HG02623 (cell line): ENCODE results near the gene TCERG1L.

ENCODE experiments used
- ATAC-seq: cut with Tn5 transposase; IDR thresholded peaks from one replicate; pipeline ENCODE4 v1.9.1; 2021; ENCODE audit warnings: moderate library complexity; ENCODE audit not compliant: unreplicated experiment

TCERG1L gene

GRCh38 chr10:131131726-131132591, 179.6 kb downstream of the TCERG1L start:
- ATAC-seq, result no peak

DNA sequence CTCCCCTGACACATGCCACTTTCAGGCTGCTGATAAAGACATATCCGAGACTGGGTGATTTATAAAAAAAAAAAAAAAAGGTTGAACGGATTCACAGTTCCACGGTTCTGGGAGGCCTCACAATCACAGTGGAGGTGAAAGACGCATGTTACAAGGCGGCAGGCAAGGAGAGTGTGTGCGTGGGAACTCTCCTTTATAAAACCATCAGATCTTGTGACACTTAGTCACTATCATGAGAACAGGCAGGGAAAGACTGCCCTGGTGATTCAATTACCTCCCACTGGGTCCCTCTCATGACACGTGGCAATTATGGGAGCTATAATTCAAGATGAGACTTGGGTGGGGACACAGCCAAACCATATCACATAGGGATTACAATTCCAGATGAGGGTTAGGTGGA, 181.5 kb downstream of the TCERG1L start:
- ATAC-seq, result no peak

- ATAC-seq, result no peak
Observed at GRCh38 chr10:131129544-131129943, 182.0 kb downstream of the TCERG1L start.

- ATAC-seq, result no peak
Observed at GRCh38 chr10:131128731-131129130, 182.8 kb downstream of the TCERG1L start.

GRCh38 chr10:131127610-131128009, 183.9 kb downstream of the TCERG1L start:
- ATAC-seq, result no peak

DNA sequence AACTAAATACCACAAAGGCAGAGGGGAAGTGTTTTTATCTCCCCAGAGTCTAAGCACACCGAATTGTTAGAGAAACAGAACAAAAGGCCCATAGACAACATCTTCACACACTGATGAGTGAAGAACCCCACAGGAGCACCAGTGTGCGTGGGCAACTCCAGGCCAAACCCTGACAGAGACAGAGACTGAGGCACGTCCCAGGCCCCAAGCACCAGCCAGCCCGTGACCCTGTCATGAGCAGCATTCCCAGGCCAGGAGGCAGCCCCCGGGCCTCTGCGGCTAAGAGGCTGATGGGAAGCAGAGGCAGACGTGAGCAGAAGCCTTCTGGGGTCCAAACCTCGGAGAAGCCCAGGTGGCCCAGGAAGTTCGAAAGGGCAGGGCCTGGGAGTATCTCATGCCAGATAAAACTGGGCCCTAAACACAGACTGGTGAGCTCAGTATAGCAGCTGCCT, 184.4 kb downstream of the TCERG1L start:
- ATAC-seq, result no peak

DNA sequence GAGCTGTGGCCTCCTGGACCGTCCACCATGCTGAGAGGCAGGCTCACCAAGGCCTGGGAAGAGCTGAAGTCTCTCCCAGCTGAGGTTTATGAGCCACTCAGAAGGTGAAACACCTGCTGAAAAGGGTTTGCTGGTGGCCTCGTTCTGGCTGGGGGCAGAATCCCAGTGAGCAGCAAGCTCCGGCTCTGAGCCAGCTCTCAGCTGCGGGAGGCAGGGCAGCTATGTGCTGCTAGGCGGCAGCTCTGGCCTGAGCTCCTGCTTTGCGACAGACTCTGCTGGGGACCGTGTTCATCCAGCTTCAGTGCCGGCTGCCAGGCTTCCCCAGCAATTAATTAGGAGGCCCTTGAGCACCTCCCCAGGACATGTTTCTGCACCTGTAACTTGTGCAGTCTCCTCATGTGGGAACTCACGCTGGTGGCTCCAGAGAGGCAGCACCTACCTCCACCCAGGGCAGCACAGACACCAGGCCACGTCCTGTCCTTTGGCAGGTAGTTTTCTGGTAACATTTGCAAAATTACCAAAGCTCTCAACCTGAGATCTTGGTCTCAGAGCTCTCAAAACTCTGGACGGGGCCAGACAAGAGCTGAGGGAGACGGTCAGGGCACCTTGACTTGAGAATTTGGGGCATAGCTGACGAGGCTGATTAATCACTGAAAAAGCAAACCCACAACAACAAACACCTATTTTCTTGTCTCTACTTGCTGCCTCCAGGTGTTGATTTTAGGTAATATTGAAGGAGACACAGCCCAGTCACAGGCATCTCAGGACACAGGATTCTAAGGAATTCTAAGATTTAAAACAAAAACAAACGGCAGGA, 185.0 kb downstream of the TCERG1L start:
- ATAC-seq, result no peak

DNA sequence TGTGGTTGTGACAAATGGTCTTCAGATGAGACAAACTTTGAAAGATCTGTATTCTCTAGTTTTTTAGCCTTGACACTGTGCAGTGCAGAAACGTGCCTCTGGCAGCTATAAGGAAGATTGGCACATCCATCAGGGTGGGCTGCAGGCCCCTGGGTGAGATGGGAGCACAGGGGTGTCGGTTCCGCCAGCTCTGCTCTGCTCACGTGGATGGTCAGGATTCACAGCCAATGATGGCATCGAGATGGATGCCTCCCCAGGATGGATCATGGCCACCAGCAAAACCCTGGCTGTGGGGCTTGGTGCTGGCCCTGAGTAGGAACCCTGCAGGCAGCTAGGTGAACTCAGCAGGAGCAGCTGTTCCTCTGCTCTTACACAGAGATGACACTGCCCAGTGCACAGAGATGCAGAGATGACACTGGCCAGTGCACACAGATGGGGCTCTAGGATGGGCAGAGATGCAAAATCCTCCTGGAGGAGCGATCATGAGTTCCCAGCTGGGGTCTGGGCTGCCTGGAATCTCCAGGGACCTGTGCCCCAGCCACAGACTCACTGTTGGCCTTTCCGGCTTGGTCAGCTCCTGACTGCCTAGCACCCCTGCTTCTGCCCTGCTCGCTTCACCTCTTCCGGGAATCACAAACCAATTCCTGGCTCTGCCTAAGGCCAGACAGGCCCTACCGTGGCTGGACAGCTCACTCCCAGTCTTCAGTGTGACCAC, 185.9 kb downstream of the TCERG1L start:
- ATAC-seq, result no peak

GRCh38 chr10:131124945-131125344, 186.6 kb downstream of the TCERG1L start:
- ATAC-seq, result no peak

- no peak for ATAC-seq
Observed at GRCh38 chr10:131123496-131123895, 188.0 kb downstream of the TCERG1L start.

DNA sequence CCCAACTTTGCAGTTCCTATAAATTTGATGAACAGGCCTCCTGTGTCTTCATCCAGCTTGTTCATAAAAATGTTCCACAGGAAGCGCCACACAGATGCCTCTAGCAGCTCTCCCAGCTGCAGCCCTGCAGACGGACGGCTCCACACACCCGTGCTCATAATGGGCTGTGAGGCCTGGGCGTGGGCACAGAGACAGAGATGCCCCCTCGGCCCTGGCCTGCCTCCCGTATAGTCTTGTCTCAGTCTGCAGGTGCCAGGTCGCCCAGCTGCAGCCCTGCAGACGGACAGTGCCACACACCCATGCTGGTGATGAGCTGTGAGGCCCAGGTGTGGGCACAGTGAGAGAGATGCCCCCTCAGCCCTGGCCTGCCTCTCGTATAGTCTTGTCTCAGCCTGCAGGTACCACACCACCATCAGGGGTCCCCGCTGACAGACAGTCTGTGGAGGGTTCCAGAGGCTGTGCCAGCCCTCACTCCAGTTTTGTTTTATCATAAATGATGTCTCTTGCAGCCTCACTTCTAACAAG, 189.9 kb downstream of the TCERG1L start:
- no peak for ATAC-seq

GRCh38 chr10:131119626-131120355, 191.7 kb downstream of the TCERG1L start:
- ATAC-seq, result no peak

GRCh38 chr10:131117416-131118212, 193.9 kb downstream of the TCERG1L start:
- ATAC-seq, result no peak

DNA sequence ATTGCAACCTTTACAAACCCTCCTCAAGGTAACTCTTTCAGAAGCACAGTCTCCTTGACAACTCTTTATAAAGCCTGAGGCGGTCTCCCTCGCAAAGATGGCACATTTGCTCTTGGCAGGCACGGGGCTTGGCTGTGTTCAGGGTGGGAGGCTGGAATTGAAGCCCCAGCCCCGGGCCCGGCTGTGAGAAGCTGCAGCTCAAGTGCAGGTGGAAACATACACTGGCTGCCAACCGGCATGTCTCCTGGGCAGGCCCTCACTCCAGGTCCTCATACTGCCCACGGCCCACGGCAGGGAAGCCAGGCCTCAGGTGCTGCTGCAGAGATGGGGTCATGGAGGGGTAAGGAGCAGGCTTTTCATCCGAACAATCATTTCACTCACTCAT, 194.5 kb downstream of the TCERG1L start:
- ATAC-seq, result no peak

DNA sequence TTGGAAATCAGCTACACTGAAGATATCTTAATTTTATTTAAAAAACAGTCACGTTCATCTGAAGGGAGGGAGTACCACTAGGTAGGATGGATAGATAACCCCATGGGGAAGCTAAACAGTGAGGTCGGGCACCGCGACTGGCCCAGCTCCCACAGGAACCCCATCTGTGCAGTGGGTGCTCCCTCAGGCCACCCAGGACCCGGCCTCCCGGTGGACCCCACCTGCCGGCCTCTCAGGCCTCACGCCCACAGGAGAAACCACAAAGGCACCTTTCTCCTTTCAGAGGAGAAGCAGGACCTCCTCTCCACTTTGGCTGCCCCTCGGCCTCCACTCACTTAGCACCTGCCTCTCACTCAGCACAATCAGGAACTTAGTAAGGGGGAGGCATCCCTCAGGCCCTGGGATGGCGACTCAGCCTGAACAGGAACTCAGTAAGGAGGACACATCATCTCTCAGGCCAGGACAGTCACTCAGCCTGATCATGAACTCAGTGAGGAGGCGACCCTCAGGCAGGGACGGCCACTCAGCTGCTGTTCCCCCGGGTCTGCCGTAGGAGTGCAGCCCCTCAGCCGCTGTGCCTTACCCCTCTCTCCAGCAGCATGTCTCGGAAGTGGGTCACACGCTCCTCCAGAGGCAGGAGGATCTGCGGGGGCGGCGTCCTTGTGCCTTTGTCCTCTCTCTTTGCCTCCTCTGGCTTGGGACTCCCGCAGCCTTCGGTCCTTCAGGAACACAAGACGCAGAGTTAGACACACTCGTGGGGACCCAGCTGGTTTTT, 195.1 kb downstream of the TCERG1L start:
- no peak for ATAC-seq

DNA sequence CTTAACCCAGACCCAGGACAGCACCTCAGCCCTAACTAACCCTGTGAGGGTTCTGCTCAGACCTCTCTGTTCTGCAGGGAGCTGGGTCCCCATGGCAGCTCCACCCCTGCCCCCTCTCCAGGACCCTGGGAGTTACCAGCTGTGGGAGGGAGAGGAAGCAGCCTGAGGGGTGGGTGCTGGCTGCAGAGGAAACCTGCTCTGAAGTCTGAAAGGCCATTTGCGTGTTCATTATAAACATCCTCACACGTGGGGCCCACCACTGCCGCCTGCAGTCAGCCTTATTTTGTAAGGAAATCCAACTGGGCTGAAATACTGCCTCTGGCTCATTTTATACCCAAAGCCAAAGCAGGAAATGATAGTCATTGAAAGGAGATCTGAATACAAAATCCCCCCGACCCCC, 195.7 kb downstream of the TCERG1L start:
- ATAC-seq, result no peak

DNA sequence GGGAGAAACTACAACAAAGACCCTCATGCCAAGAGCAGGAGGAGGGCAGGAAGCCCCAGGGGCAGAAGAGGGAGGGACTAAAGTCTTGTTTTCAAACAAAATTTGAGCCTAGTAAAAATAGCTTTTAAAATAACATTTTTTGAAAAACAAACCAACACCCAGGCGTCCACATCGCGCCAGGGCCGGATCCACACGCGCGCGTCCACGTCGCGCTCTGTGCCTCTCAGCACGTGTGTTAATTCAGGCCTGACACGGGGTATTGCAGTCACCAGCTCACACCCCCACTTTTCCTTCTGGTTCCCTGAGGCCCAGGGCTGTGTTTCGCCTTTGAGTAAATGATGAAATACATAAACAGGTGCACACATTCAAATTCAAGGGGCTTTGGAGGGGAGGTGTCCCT, 196.2 kb downstream of the TCERG1L start:
- ATAC-seq, result no peak

DNA sequence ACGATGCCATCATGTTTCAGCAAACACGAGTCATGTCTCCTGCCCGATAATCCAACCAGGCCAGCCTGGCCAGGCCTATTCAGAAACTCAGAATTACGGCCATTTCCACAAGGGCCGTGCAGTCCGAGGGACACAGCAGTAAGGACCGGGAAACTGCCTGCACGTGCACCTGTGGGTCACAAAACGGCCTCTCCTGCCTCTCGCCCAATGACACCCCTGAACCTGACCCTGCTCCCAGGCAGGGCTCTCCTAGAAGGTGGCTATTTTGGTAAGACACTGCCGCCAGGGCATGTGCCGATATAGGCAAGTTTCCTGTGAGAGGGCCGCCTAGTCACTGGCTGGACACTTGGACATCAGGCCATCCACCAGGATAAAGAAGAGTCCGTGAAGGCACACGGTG, 196.7 kb downstream of the TCERG1L start:
- no peak for ATAC-seq

DNA sequence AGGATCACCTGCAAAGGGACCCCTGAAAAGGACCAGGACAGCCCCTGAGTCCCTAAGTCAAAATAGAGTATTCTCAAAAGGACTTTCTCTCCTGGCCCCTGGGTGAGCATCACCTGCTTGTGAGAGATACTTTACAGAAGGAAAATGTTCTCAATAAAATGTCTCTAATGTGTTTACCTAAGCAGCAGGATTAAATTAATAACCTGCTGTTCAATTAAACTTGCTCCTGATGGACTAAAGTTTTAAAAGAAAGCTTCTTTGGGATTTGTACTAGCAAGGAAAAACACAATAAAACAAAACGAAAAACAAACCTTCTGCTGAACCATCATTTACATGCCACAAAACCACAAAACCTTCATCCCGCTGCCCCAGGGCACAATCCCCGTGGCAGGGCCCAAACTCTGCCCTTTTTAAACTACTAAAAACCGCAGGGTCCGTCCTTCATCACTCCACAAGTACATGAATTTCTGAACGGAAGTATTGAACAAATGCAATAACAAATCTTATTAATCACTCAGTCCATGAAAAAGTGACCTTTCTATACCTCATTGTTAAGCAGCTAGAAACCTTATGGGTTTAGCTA, 197.7 kb downstream of the TCERG1L start:
- no peak for ATAC-seq
